ENCODE measurements around the gene KCNJ8.

DNA sequence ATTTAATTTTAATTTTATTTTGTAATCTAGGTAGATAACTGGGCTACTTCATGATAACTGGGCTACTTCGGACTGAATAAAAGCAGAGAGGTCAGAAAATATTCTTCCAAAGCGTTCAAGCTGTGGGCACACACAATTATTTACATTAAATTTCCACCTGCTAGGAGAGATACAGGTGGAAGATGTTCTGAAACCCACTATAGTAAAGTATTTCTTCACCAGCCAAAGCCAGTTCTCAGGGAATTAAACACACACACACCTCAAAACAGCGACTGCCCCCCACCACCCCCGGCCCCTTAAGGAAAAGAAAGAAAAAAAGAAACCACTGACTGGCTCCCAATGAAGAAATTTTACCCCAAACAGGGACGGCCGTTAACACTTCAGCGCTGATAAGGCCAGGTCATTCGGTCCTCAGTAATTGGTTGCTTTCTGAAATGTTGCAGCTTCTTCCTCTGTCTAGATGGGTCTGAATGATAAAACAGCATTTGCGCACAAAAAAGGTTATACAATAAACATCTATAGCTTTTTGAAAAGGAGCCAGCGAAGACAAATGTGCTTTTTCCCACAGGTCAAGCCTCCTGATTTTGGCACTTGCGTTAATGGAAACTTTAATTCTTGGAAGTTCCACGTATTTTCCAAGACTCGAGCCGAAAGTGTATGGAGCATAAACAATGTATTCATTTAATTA, 771 bp upstream of the KCNJ8 start:
- TF ChIP-seq, protein P1, sequence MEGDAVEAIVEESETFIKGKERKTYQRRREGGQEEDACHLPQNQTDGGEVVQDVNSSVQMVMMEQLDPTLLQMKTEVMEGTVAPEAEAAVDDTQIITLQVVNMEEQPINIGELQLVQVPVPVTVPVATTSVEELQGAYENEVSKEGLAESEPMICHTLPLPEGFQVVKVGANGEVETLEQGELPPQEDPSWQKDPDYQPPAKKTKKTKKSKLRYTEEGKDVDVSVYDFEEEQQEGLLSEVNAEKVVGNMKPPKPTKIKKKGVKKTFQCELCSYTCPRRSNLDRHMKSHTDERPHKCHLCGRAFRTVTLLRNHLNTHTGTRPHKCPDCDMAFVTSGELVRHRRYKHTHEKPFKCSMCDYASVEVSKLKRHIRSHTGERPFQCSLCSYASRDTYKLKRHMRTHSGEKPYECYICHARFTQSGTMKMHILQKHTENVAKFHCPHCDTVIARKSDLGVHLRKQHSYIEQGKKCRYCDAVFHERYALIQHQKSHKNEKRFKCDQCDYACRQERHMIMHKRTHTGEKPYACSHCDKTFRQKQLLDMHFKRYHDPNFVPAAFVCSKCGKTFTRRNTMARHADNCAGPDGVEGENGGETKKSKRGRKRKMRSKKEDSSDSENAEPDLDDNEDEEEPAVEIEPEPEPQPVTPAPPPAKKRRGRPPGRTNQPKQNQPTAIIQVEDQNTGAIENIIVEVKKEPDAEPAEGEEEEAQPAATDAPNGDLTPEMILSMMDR (IDR thresholded peaks at IDR 0.05; ENCODE audit: low read depth, low read length, poor library complexity, severe bottlenecking), result no peak
- TF ChIP-seq EZH2phosphoT487 (IDR thresholded peaks at IDR 0.05; ENCODE audit: borderline replicate concordance, low read length), result no peak
